T-helper 22 cell (primary cell): ENCODE results near the gene TBC1D1.

Experiments
- DNase-seq: peaks from one replicate; pipeline ENCODE4 v3.0.0-alpha.2; 2020; ENCODE audit warnings: low read depth

Gene TBC1D1

DNA sequence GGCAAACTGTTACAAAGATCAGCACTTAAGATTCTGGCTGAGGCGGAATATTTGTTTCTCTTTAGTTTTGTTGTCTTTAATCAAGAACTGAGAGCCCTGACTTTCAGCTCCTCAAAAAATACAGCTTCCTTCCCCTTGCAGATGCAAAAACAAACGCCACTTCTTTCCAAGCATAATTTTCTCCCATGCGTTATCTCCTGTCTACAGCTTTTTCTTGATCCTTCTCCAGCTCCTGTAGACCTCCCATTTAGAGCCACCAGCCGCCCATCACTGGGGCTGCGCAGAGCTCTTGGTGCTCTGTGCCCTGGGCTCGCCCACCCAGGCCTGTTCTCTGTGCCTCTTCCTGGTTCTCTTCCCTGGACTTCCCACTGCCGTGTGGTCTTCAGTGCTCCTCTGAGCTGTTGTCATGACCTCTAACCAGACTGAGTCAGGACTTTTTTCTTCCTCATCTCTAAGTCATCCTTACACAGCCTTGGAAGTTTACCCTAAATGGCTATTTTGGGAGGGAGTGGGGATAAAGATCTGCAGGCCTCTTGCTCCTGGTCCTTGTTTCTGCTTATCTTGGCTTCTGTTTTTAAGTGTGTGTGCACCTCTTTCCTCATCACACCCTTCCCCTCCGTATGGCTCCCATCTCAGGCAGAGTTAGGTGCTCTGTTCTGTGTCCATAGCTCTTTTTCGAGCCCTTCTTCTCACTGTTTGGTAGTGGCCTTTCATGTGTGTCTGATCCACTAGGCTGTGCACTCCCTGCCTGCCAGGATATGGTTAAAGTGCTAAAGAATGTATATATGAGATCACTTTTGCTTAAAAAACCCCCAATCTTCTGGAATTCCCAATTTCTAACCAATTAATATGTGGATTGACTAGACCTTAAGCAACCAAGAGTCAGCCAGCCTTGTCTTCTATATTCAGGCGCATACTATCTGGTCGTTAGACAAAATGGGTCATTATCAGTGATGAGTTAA is 191.8 kb downstream of the TBC1D1 start:
- DNase-seq, result no peak

DNA sequence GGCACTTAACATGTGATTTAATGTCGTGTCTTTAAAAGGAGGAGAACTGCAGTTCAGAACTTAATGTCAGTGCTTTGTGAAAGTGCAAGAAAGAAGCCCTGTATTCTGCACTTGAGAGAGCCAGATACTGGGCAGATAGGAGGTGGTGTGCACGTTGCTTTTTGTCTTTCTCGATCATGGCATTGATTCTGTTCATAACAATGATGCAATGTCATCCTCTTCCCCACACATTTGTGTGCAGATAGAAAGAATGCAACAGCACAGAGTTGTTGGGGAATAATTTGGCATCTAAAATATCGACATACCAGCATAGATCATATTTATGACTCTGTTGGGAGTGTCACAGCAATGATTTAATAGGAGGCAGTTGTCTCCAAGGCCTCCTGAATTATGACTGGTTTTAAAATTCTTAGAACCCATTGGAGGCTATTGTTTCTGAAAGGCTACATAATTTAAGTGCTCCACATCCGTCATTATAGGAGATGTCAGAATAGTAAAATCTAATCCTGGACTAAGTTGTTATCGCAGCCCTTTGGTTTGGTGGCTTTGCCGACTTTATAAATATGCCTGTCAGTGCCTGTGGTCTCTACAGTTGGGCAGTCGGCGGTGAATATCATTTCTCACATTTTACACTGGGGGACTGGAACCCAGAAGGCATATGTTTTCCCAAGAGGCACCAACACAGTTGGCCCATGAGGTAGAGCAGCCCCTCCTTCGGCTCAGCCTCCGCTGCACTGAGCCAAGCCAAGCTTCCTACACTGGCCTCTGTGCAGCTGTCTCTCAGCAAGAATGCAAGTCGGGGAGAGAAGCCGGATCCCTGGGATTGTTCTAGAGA is 194.2 kb downstream of the TBC1D1 start:
- DNase-seq, result no peak

DNA sequence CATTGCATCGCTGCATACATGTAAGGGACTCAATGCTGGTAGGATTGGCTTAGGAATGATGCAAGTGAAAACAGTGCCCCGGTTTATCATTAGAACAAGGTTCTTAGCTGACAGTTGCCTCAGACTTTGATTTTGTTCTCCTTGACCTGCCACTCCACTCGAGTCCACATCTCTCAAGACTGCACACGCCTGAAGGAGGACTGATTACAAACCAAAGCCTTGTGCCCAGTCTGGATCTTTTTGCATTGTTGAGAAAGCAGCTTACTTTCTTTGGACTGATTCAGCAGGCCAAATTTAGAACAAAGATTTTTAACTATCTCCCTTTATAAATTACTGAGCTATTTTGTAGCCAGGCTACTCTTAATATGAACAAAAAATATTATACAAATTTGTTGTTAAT is 194.9 kb downstream of the TBC1D1 start:
- no peak for DNase-seq

DNA sequence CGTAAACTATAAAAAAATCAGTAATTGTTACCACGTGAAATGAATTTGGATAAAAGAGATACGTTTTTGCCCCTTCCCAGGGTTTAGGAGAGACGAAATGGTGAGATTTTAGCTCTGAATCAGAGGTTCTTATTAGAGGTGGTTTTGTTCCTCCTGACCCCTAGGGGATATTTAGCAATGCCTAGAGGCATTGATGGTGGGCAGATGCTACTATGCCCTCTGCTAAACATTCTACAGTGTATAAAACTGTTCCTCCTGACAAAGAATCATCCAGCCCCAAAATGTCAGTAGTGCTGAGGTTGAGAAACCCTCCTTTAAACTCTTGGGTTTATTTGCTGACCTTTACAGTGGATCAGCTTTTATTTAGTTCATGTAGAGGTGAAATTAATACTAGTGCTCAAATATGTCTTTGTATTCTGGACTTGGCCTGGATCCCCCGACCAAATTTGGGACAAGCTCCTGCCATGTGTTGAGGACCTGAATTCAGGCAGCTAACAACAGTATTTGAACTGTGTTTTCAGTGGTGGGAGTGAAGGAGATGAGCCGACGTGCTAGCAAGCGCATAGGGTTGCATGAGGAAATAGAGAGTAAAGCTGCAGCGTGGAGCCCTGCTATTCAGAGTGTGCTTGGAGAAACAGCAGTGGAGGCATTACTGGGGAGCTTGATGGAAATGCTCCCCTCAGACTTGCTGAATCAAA is 195.4 kb downstream of the TBC1D1 start:
- no peak for DNase-seq

DNA sequence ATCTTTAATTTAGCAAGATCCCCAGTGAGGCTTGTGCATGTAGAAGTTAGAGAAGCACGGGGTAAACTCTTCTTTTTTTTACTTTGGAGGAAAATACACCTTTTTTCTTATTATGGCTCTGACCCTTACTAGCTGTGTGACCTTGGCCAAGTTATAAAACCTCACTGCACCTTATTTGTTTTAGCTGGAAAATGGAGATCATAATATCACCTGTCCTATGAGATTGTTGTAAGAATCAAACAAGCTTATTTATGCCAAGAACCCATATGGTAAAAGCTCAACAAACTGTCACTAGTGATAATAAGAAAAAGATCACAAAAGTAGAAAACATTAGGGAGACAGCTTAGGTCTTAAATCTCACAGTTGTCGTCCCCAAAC is 196.0 kb downstream of the TBC1D1 start:
- DNase-seq, result no peak

DNA sequence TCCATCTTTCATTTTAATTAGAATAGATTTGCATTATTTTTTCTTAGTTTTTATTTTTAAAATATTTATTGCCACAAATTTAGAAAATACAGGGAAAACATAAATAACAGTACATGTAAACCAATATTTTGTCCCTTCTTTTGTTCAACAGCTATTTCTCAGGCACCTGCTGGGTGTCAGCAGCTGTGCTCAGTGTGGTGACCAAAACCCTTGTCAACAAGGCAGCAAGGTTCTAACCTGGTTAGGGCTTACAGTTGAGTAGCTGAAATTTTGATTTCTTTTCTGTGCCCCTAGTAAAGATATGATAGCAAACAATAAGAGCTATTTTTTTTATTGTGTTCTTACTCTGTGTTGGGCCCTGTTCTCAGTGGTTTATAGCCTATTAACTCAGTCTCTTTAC is 197.4 kb downstream of the TBC1D1 start:
- no peak for DNase-seq

DNA sequence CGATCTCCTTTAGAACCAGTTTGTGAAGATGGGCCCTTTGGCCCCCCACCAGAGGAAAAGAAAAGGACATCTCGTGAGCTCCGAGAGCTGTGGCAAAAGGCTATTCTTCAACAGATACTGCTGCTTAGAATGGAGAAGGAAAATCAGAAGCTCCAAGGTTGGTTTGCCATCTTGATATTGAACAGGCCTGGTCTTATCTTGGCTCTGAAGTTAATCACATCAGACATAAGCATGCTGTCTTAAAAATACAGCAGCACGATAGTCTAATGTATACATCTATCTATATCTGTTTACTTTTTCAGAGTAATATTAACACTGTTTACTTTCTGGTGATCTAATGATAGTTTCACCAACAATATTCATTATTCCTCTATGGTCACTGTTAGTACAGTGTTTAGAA is 199.1 kb downstream of the TBC1D1 start:
- DNase-seq, result no peak

DNA sequence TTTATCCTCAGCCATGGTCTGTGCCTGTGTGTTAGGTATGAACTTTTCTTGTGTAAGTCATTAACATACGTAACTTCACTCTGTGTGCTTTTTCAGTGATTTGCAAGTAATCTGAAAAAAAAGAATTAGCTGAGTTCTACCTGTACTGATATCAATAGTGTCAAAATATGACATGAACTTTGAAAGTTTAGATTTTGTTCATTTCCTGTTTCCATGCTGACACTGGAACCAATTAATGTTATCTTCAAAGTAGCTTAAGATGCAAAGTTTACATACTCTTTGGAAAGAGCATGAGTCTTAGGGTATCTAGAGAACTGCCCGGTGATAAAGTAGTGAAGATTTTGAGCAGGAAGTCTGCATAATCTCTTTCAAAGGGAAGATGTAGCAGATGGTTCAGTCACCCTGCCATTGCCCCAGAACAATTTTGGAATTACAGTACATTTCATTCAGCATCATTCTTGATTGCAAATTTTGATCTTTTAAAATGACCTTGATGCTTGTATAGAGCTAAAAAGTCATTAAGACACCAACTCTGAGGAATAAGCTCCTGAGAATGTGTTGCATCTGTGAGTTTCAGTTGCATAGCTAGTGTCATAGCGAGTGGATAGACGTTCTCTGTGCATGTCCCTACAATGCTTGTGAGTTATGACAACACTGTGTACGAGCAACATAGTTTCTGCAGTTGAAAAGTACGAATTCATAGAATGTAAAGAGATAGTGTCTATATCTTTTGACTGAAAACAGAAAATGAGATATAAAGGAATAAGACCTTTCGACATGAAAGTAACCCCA is 199.8 kb downstream of the TBC1D1 start:
- no peak for DNase-seq

DNA sequence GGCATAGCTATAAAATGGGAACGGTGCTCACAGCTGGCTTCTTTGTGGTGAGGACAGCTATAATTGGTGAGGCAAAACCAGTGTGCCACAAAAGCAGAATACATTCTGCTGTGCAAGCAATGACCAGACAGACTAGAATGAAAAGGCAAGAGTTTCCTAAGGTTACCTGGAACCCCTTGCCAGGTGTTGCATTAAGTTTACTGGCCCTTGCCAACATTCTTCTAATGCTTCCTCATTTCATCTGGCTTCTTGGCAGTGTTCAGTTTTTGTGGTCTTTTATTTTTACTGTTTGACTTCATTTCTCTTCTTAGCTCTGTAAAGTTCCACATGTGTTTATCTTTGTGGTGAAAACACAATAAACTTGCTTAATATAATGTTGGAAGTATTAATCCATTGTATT is 200.8 kb downstream of the TBC1D1 start:
- no peak for DNase-seq

DNA sequence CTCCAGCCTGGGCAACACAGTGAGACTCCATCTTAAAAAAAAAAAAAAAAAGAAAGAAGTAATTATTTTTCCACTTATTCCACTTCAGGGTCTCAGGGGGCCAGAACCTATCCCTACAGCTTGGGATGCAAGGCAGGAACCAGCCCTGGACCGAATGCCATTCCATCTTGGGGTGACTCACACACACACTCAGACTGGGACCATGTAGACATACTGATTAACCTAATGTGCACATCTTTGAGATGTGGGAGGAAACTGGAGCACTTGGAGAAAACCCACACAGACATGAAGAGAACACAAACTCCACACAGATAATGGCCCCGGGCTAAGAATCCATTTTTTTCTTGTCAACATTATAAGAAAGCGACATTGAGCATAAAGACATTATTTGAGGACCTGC is 201.8 kb downstream of the TBC1D1 start:
- no peak for DNase-seq

DNA sequence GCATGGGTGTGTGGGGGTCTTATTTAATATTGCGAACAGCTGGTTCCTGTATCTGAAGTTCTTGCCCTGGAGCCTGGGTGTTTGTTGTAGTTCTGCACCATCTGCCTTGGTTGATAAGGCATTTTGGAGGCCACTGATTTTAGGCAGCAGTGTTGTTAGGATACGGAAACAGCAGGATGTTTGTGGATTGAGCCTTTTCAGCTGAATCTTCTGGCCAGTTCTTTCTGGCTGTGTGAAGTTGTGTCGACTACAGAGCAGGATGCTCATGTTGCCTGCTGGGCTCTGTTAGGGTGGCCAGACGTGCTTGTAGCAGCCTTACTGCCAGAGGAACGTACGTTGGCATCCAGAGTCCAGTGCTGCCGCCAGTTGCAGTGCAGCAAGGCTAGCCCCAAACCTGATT is 203.5 kb downstream of the TBC1D1 start:
- DNase-seq, result no peak

DNA sequence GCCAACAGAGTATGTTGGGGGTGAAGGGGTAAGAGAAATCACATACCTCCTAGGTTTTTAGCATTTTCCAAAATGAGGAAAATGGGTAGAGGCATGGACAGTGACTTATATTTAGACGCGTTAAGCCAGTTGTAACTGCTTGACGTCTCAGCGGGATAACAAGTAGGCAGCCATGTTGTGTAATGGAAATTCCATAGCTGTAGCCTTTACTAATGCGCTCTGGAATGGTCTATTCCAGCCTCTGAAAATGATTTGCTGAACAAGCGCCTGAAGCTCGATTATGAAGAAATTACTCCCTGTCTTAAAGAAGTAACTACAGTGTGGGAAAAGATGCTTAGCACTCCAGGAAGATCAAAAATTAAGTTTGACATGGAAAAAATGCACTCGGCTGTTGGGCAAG is 204.8 kb downstream of the TBC1D1 start:
- DNase-seq, result no peak

DNA sequence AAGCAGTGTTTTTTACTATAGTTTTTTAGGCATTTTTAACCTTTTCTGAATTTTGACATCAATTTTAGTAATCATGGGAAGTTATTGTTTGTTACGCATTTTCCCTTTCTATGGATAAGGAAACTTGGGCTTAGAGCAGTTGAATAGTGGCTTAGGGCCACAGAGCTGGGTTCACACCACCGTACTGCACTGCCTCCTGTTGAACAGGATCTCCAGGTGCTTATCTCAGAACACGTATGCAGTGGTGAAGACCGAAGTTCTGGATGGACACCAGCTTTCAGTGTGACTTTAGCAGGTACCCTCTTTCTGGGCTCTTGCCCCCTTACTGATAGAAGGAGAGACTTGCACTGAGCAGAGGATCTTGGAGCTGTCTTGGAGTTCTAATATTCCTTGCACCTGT is 206.9 kb downstream of the TBC1D1 start:
- DNase-seq, result no peak

DNA sequence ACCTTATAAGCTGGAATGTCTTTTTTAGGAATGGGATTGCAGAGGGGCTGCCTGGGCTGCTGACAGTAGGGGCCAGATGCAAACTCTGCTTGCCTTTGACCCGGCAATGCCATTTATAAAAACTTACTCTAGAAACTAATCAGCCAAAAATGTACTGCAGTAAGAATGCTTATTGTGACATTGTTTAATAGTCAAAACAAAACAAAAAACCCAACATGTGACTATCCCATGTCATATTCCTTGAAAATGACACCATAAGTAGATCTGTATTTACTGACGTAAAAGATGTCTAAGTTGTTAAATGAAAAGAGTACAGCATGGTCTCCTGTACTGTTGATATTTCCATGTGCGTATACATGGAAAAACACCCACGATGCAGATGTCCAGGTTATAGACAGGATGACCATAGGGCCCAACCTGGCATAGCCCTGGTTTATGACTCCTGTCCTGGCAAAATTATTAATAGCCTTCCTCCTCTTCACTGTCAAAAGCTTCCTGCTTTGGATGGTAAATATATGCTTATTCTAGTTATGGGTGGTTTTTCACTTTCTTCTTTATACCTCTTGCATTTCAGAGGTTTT is 208.2 kb downstream of the TBC1D1 start:
- no peak for DNase-seq

DNA sequence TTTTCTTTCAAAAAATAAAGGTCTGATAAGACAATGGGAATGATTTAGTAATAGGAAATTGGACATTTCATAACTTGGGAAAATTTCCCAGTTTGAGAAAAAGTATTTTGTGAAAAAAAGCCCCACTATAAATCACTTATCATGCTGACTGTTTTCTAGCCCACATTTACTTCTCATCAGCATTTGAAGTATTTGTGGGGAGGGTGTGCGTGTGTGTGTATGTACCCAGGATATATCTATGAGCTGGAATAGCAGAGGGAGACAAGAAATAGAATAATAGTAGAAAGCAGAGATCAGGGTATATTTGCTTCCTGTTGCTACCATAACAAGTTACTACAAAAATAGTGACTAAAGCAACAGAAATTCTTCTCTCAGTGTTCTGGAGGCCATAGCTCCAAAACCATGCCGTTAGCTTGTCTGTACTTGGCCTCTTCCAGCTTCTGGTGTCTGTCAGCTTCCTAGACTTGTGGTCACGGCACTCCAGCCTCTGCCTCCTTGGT is 209.1 kb downstream of the TBC1D1 start:
- DNase-seq, result no peak

DNA sequence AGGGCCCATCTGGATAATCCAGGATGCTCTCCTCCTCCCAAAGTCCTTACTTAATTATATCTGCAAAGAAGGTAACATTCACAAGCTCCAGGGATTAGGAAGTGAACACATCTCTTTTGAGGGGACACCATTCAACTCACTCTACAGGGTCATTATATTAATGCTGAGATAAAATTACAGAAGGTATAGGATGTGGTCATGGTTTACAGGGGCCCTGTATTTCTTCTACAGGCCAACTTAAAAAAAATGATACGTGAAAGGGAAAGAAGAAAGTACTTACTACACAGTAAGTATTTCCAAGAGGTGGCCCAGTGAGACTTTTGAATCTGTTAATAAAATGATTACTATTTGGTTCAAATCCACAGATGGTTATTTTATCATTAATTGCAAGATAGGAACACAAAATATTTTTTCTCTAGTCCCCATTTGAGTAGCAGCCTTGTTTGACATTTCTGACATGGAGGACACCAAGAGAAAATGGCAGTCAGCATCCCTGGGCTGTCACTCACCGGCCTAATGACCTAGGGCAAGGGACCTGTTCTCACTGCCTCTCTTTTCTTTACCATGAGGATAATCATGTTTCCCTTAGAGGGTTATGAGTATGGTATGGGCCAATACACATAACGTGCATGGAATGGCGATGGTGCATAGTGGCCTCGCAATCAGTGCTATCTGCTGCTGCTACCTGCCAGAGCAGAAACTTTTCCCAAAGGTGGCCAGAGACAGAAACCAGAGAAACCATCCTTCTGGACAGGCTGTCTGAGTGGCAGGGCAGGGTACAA is 209.8 kb downstream of the TBC1D1 start:
- DNase-seq, result no peak

DNA sequence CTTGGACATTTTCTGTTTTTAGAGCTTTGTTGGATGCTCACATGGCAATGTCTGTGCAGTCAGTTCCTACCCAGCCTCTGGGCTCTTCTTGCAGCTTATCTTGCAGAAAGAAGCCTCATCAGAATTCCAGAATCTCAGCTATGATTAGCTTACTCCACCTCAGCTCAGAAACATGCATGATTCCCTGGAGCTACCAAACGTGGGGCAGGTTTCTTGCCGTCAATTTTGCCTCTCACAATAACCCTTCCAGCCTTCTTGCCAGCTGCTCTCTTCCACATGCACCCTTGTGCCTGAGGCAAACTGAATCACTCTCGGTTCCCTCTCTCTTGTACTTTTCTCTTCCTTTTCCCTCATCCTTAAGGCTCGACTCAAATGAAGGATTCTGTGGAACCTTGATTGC is 210.7 kb downstream of the TBC1D1 start:
- DNase-seq, result no peak

DNA sequence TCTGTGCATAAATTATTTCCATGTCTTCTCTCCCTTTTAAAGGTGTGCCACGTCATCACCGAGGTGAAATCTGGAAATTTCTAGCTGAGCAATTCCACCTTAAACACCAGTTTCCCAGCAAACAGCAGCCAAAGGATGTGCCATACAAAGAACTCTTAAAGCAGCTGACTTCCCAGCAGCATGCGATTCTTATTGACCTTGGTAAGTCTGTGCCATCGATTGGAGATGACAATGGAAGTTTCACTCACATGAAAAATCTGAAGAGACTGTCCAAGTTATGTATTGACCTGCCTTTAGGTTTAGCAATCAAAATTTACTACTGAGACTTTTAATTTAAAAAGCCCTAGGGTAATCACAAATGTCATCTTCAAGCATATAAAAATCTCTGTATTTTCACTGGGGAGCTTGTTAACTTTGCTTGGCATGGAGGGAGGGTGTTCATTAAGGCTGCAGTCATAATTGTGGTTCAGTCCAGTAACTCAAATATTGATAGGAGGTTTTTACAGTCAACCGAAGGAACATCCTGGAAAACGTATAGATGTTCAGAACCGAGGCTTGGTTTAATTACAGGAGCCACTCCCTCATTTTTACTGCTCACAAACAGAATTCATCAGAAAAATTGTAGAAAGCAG is 212.2 kb downstream of the TBC1D1 start:
- no peak for DNase-seq

DNA sequence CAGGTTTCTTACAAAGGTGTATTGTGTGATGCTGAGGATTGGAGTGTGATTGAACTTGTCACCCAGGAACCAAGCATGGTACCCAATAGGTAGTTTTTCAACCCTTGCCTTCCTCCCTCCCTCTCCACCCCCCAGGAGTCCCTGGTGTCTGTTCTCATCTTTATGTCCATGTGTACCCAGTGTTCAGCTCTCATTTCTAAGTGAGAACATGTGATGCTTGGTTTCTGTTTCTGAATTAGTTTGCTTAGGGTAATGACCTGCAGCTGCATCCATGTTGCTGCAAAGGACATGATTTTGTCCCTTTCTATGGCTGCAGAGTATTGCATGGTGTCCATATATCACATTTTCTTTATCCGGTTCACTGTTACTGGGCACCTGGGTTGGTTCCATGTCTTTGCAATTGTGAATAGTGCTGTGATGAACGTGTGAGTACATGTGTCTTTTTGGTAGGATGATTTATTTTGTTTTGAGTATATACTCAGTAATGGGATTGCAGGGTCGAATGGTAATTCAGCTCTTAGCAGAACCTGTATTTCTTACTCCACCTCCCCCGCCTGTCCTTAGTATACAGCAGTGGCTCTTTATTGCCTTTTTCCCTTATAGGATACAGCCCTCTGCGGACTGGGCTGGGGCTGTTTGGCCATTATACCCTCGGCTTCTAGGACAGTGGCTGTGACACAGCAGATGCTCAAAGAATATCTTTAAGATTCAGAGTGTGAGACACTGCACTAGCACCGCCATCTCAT is 214.8 kb downstream of the TBC1D1 start:
- no peak for DNase-seq
